ENCODE results near the gene RCOR2. TPM values are rescaled to one million over a fixed set of nuclear protein-coding genes. Genes with fewer than 3 reads are reported as not detected.

The RCOR2 gene
- polyA plus RNA-seq, 1 donor from 2014 or later = 41.5 TPM

DNA sequence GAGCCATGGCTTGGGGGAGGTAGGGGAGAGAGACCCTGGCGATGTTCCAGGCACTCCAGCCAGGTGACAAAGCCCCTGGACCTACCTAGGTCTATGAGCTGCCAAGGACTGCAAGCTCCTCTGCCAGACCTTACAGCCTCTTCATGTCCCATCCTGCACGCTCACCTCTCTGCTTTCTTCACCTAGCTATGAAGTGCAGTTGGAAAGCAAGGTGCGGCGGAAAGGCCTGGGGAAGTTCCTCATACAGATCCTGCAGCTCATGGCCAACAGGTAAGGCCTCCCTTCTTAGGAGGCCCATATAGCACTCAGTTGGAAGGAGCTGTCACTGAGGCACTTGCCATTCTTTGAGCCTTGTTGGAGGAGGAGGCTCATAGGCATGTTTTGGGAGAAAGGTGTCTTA lies 35.6 kb upstream of the RCOR2 start:
- H3K4me2 ChIP-seq (ENCODE audit: low read length) = no peak overlapping the region
- no peak overlapping the region for H3K27ac ChIP-seq (ENCODE audit: low read length)
- TF ChIP-seq EP300 (conservative IDR thresholded peaks at IDR 0.05; ENCODE audit: poor library complexity, severe bottlenecking) = no peak
- no peak for TF ChIP-seq POLR2AphosphoS5 (IDR thresholded peaks at IDR 0.05)
- no peak for TF ChIP-seq RAD21 (conservative IDR thresholded peaks at IDR 0.05)
- H3K36me3 ChIP-seq (ENCODE audit: insufficient read depth, low read length) = peaks cover 8% of the 10 kb centered on the region
- no peaks in the 10 kb centered on the region for H3F3A ChIP-seq (ENCODE audit: insufficient read depth, low read length, poor library complexity, severe bottlenecking)
- H2AFZ ChIP-seq (ENCODE audit: low read depth, low read length) = no peak overlapping the region
- no peak overlapping the region for H3K9ac ChIP-seq (ENCODE audit: low read length)
- H4K20me1 ChIP-seq (ENCODE audit: insufficient read depth) = no peaks in the 10 kb centered on the region
- no peaks in the 10 kb centered on the region for H3K9me3 ChIP-seq (ENCODE audit: low read length)
- H3K79me2 ChIP-seq (replicated peaks; ENCODE audit: insufficient read depth, low read length) = no peaks in the 10 kb centered on the region
- H3K4me3 ChIP-seq (ENCODE audit: low read length) = no peak overlapping the region
- no peaks in the 10 kb centered on the region for H3K27me3 ChIP-seq (ENCODE audit: insufficient read depth, low read depth, low read length)
- no peaks in the 10 kb centered on the region for H3K9me2 ChIP-seq (ENCODE audit: insufficient read depth, low read length)

- Histone ChIP-seq H3K9me2 (ENCODE audit: insufficient read depth, low read length) (no peaks in the 10 kb centered on the region), H3K79me2 (replicated peaks; ENCODE audit: insufficient read depth, low read length) (no peaks in the 10 kb centered on the region), H3K9me3 (ENCODE audit: low read length) (no peaks in the 10 kb centered on the region), H3K27me3 (ENCODE audit: insufficient read depth, low read depth, low read length) (no peaks in the 10 kb centered on the region), H3F3A (ENCODE audit: insufficient read depth, low read length, poor library complexity, severe bottlenecking) (no peaks in the 10 kb centered on the region), H3K4me2 (ENCODE audit: low read length) (no peak overlapping the region), H3K9ac (ENCODE audit: low read length) (no peak overlapping the region), H3K36me3 (ENCODE audit: insufficient read depth, low read length) (peaks cover 8% of the 10 kb centered on the region), H4K20me1 (ENCODE audit: insufficient read depth) (no peaks in the 10 kb centered on the region), H2AFZ (ENCODE audit: low read depth, low read length) (no peak overlapping the region), H3K27ac (ENCODE audit: low read length) (no peak overlapping the region), H3K4me3 (ENCODE audit: low read length) (no peak overlapping the region)
- TF ChIP-seq SMC3 (conservative IDR thresholded peaks at IDR 0.05; ENCODE audit: poor library complexity) = no peak
- TF ChIP-seq MXI1 (conservative IDR thresholded peaks at IDR 0.05; ENCODE audit: poor library complexity, severe bottlenecking) = no peak
- TF ChIP-seq EZH2 (IDR thresholded peaks at IDR 0.05; ENCODE audit: borderline replicate concordance, insufficient read depth, low read length, poor library complexity, severe bottlenecking) = no peak
- no peak for TF ChIP-seq POLR2AphosphoS5 (IDR thresholded peaks at IDR 0.05)
- TF ChIP-seq TAF1 (IDR thresholded peaks at IDR 0.05; ENCODE audit: low read depth) = no peak
- no peak for TF ChIP-seq RAD21 (conservative IDR thresholded peaks at IDR 0.05)
- TF ChIP-seq, protein P1, sequence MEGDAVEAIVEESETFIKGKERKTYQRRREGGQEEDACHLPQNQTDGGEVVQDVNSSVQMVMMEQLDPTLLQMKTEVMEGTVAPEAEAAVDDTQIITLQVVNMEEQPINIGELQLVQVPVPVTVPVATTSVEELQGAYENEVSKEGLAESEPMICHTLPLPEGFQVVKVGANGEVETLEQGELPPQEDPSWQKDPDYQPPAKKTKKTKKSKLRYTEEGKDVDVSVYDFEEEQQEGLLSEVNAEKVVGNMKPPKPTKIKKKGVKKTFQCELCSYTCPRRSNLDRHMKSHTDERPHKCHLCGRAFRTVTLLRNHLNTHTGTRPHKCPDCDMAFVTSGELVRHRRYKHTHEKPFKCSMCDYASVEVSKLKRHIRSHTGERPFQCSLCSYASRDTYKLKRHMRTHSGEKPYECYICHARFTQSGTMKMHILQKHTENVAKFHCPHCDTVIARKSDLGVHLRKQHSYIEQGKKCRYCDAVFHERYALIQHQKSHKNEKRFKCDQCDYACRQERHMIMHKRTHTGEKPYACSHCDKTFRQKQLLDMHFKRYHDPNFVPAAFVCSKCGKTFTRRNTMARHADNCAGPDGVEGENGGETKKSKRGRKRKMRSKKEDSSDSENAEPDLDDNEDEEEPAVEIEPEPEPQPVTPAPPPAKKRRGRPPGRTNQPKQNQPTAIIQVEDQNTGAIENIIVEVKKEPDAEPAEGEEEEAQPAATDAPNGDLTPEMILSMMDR (IDR thresholded peaks at IDR 0.05; ENCODE audit: poor library complexity, severe bottlenecking) = no peak
- TF ChIP-seq EP300 (conservative IDR thresholded peaks at IDR 0.05; ENCODE audit: poor library complexity, severe bottlenecking) = no peak
Observed at GRCh38 chr11:63951779-63952536, 35.0 kb upstream of the RCOR2 start.

GRCh38 chr11:63945477-63946163 lies 28.7 kb upstream of the RCOR2 start:
- H3K36me3 ChIP-seq (ENCODE audit: insufficient read depth, low read length) = no peaks in the 10 kb centered on the region
- no peaks in the 10 kb centered on the region for H3F3A ChIP-seq (ENCODE audit: insufficient read depth, low read length, poor library complexity, severe bottlenecking)
- no peaks in the 10 kb centered on the region for H3K9me2 ChIP-seq (ENCODE audit: insufficient read depth, low read length)
- no peaks in the 10 kb centered on the region for H4K20me1 ChIP-seq (ENCODE audit: insufficient read depth)
- TF ChIP-seq EZH2 (IDR thresholded peaks at IDR 0.05; ENCODE audit: borderline replicate concordance, insufficient read depth, low read length, poor library complexity, severe bottlenecking) = no peak
- no peak for TF ChIP-seq TAF1 (IDR thresholded peaks at IDR 0.05; ENCODE audit: low read depth)
- no peak for TF ChIP-seq EP300 (conservative IDR thresholded peaks at IDR 0.05; ENCODE audit: poor library complexity, severe bottlenecking)
- TF ChIP-seq, protein P1 (IDR thresholded peaks at IDR 0.05; ENCODE audit: poor library complexity, severe bottlenecking) = peak; percentile 86
- no peak for TF ChIP-seq POLR2AphosphoS5 (IDR thresholded peaks at IDR 0.05)
- TF ChIP-seq SMC3 (conservative IDR thresholded peaks at IDR 0.05; ENCODE audit: poor library complexity) = peak; percentile 93
- peak; percentile 24 for TF ChIP-seq MXI1 (conservative IDR thresholded peaks at IDR 0.05; ENCODE audit: poor library complexity, severe bottlenecking)
- peak; percentile 88 for TF ChIP-seq RAD21 (conservative IDR thresholded peaks at IDR 0.05)
- TF ChIP-seq REST (IDR thresholded peaks at IDR 0.05; ENCODE audit: borderline replicate concordance) = no peak
- H2AFZ ChIP-seq (ENCODE audit: low read depth, low read length) = no peak overlapping the region
- H3K27ac ChIP-seq (ENCODE audit: low read length) = no peak overlapping the region
- H3K9ac ChIP-seq (ENCODE audit: low read length) = peak overlapping the region; percentile 38
- no peaks in the 10 kb centered on the region for H3K27me3 ChIP-seq (ENCODE audit: insufficient read depth, low read depth, low read length)
- no peaks in the 10 kb centered on the region for H3K9me3 ChIP-seq (ENCODE audit: low read length)
- H3K79me2 ChIP-seq (replicated peaks; ENCODE audit: insufficient read depth, low read length) = peaks cover 28% of the 10 kb centered on the region
- no peak overlapping the region for H3K4me2 ChIP-seq (ENCODE audit: low read length)
- no peak overlapping the region for H3K4me3 ChIP-seq (ENCODE audit: low read length)

Measured in neural cell (in vitro differentiated cells).